HG03066 (cell line): ENCODE measurements around the gene PASK.
"Not testable (repeated sequence)": the region's sequence is repeated elsewhere in the genome, so short reads cannot be mapped to it uniquely, and the experiment has no call there.

ENCODE experiments used
- ATAC-seq: cut with Tn5 transposase; IDR thresholded peaks from one replicate; pipeline ENCODE4 v1.9.1; 2021; ENCODE audit warnings: low read depth; ENCODE audit not compliant: unreplicated experiment

Gene PASK

GRCh38 chr2:241148891-241149674 lies at the start of gene PASK:
Gene PASK, minus strand, starts transcription at chr2:241149472. Its CDS starts 6,440 bp downstream, at chr2:241143032.
- peak; percentile 78 for ATAC-seq

GRCh38 chr2:241198381-241199279 lies 49.4 kb upstream of the PASK start:
- ATAC-seq, result no peak

- ATAC-seq, result no peak
These were observed 48.7 kb upstream of the PASK start for GRCh38 chr2:241197947-241198346.

GRCh38 chr2:241197246-241197645 lies 48.0 kb upstream of the PASK start:
- ATAC-seq, result not testable (repeated sequence)

- ATAC-seq, result no peak
These were observed 46.3 kb upstream of the PASK start for GRCh38 chr2:241195506-241196130.

- no peak for ATAC-seq
These were observed 45.5 kb upstream of the PASK start for GRCh38 chr2:241194811-241195210.

GRCh38 chr2:241193271-241193670 lies 44.0 kb upstream of the PASK start:
- no peak for ATAC-seq

GRCh38 chr2:241191081-241191480 lies 41.8 kb upstream of the PASK start:
- no peak for ATAC-seq

- no peak for ATAC-seq
These were observed 41.2 kb upstream of the PASK start for GRCh38 chr2:241190291-241190981.

GRCh38 chr2:241189856-241190201 lies 40.6 kb upstream of the PASK start:
- no peak for ATAC-seq

- no peak for ATAC-seq
These were observed 40.0 kb upstream of the PASK start for GRCh38 chr2:241189093-241189855.

- ATAC-seq, result no peak
These were observed 39.3 kb upstream of the PASK start, which contains the start of gene ANO7 for GRCh38 chr2:241188361-241189092. Gene ANO7, plus strand, starts transcription at chr2:241188677. Its CDS starts 1,387 bp downstream, at chr2:241190064.

GRCh38 chr2:241187918-241188234 lies 38.6 kb upstream of the PASK start:
- no peak for ATAC-seq

GRCh38 chr2:241187101-241187917 lies 38.0 kb upstream of the PASK start:
- ATAC-seq, result no peak

- ATAC-seq, result no peak
These were observed 36.7 kb upstream of the PASK start for GRCh38 chr2:241185961-241186360.

- no peak for ATAC-seq
These were observed 35.6 kb upstream of the PASK start for GRCh38 chr2:241184901-241185300.

- ATAC-seq, result no peak
These were observed 33.9 kb upstream of the PASK start for GRCh38 chr2:241183221-241183620.

GRCh38 chr2:241182531-241183133 lies 33.4 kb upstream of the PASK start:
- no peak for ATAC-seq
